ENCODE data around the gene KLHL25. TPM values are rescaled to one million over a fixed set of nuclear protein-coding genes. Genes with fewer than 3 reads are reported as not detected.

The KLHL25 gene
- total RNA-seq, 2 experiments from 2014 or later = 5.3 to 5.7 TPM

DNA sequence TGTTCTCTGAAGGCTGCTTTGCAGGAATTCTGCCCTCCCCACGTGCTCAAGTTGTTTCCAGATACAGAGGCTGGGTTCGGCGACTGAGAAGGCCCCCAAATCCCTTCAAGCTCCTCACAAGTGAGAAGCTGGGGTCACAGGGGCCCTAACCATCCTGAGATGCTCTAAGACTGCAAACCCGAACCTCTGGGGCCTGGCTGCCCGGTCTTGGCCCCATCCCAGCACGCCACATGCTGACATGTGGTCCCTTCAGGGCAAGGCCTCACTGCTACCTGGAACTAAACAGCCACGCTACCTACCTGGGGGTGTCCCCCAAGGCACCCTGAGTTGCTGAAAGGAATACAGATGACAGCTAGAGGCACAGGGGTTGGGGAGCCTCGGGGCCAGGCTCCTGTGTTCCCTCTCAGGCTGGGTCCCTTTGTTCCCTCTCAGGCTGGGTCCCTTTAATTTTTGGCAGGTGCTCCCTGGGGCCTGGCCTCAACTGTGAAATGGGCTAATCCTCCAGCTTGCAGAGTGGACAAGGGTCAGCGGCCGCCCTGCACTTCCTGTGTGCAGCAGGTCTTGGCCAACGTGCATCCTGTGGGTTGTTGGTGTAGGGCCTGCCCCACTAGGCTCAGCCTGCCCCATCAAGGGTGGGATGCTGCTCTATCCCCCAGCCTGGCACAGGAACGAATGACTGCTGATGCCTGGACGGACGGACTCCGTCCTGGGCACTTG, 32.5 kb downstream of the KLHL25 start:
- H3K4me1 Mint-ChIP-seq (ENCODE audit: low read depth) = peaks cover 5% of the 10 kb centered on the region
- ChIA-PET POLR2A (no interaction called here), CTCF (no interaction called here)
- no peak for DNase-seq
- no peak overlapping the region for H3K4me3 Mint-ChIP-seq
- intact Hi-C loops (cut with micrococcal nuclease) = no loop called here
- H3K27ac Mint-ChIP-seq = no peak overlapping the region
- no peaks in the 10 kb centered on the region for H3K36me3 Mint-ChIP-seq
- H3K27me3 Mint-ChIP-seq = no peaks in the 10 kb centered on the region
- no peaks in the 10 kb centered on the region for H3K9me3 Mint-ChIP-seq

DNA sequence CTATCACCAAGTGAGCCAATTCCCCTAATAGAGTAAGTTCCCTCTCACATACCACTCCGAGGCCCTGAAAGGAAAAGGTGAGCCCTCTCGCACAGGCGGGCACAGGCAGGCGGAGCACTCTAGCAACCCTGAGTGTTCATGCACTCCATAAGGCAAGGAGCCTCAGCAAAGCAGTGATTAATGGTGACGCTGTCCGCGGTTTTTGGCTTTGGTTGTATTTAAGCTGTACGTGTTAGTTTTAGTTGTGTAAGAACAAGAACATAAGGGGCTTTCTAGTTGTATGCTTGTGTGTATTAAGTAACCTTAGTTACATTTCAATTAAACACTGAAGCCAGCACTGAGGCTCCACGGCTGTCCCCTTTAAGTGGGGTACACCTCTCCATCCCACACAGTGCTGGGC, 33.1 kb downstream of the KLHL25 start:
- Mint-ChIP-seq H3K9me3 (no peaks in the 10 kb centered on the region), H3K27ac (no peak overlapping the region), H3K4me3 (no peak overlapping the region), H3K4me1 (ENCODE audit: low read depth) (peaks cover 4% of the 10 kb centered on the region), H3K36me3 (no peaks in the 10 kb centered on the region), H3K27me3 (no peaks in the 10 kb centered on the region)
- ChIA-PET POLR2A (no interaction called here), CTCF (no interaction called here)
- intact Hi-C loops (cut with micrococcal nuclease) = no loop called here
- no peak for DNase-seq

DNA sequence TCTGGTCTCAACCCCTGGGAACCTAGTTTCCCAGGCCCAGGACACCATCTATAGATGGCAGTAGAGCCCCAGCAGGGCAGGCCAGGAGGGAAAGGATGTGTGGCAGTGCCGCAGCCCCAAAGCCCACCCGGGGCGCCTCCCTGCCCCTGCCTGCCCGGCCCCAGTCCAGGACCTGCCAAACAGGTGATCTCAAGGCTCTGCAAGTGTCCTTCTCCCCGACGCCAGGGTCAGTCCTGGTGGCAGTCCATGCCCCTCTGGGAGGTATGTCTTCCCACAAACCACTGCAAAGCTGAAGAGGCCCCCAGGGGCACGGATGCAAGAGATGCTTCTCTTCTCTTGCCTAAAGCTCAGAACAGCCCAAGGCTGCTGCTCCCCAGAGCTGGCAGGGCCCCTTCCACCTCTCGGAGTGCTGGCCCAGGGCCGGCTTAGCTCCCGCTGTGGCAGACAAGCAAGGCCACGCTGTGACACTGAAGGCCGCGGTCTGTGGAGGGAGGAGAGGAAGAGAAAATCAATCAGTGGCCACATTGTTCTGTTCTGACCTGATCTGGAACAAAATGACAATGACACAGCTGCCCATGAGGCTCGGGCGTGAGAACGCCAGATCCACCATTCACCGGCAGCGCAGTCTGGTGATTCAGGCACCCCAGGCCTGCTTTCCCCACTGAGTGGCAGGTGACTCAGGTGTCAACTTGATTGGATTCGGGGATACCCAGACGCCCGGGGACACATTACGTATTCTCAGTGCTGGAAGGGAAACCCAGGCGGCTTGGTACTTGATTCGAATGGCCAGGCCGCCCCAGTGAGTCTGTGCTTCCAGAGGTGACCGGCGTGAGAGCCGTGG, 34.0 kb downstream of the KLHL25 start:
- ChIA-PET CTCF (no interaction called here), POLR2A (interaction anchor here (1.0 kb wide), 1 partner anchor 11 kb away, joined by 3 read pairs; no protein-coding TSS in a partner anchor)
- no peaks in the 10 kb centered on the region for H3K27me3 Mint-ChIP-seq
- H3K4me3 Mint-ChIP-seq = no peak overlapping the region
- H3K36me3 Mint-ChIP-seq = no peaks in the 10 kb centered on the region
- no peaks in the 10 kb centered on the region for H3K9me3 Mint-ChIP-seq
- intact Hi-C loops (cut with micrococcal nuclease) = no loop called here
- no peak overlapping the region for H3K27ac Mint-ChIP-seq
- no peak for DNase-seq
- H3K4me1 Mint-ChIP-seq (ENCODE audit: low read depth) = peaks cover 2% of the 10 kb centered on the region

DNA sequence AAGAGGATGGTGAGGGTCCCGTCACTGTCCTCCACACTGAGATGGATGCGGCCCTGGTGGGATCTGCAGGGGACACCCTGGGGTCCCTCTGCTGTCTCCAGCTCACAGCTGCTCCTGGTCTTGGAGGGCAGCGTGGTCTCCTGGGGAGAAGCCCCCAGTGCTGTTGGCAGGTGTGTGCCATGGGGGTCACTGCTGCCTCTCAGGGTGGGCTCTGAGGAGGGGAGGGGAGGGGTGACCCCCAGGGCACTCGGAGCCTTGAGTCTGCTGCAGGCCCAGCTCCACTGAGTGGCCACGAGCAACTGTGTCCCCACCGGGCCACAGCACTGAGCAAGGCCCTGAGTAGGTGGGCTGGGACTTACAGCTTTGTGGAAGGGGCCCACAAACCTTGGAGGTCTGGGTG, 34.7 kb downstream of the KLHL25 start:
- peaks cover 2% of the 10 kb centered on the region for H3K4me1 Mint-ChIP-seq (ENCODE audit: low read depth)
- H3K27me3 Mint-ChIP-seq = no peaks in the 10 kb centered on the region
- no peak overlapping the region for H3K4me3 Mint-ChIP-seq
- no peak for DNase-seq
- POLR2A ChIA-PET = interaction anchor here (1.0 kb wide), 1 partner anchor 10 kb away, joined by 3 read pairs; no protein-coding TSS in a partner anchor
- intact Hi-C loops (cut with micrococcal nuclease) = no loop called here
- H3K9me3 Mint-ChIP-seq = no peaks in the 10 kb centered on the region
- CTCF ChIA-PET = no interaction called here
- no peak overlapping the region for H3K27ac Mint-ChIP-seq
- H3K36me3 Mint-ChIP-seq = no peaks in the 10 kb centered on the region

- H3K27me3 Mint-ChIP-seq = no peaks in the 10 kb centered on the region
- no peak overlapping the region for H3K27ac Mint-ChIP-seq
- H3K4me1 Mint-ChIP-seq (ENCODE audit: low read depth) = no peaks in the 10 kb centered on the region
- ChIA-PET POLR2A (no interaction called here), CTCF (no interaction called here)
- intact Hi-C loops (cut with micrococcal nuclease) = no loop called here
- H3K4me3 Mint-ChIP-seq = no peak overlapping the region
- DNase-seq = no peak
- H3K36me3 Mint-ChIP-seq = no peaks in the 10 kb centered on the region
- H3K9me3 Mint-ChIP-seq = no peaks in the 10 kb centered on the region
Observed at GRCh38 chr15:85759376-85759775, 35.3 kb downstream of the KLHL25 start.

GRCh38 chr15:85758655-85758978, 36.1 kb downstream of the KLHL25 start:
- H3K4me1 Mint-ChIP-seq (ENCODE audit: low read depth) = no peaks in the 10 kb centered on the region
- no peaks in the 10 kb centered on the region for H3K36me3 Mint-ChIP-seq
- CTCF ChIA-PET = no interaction called here
- DNase-seq = no peak
- POLR2A ChIA-PET = interaction anchor here (0.5 kb wide), 1 partner anchor 151 kb away, joined by 3 read pairs; no protein-coding TSS in a partner anchor
- H3K27ac Mint-ChIP-seq = no peak overlapping the region
- no peak overlapping the region for H3K4me3 Mint-ChIP-seq
- H3K27me3 Mint-ChIP-seq = no peaks in the 10 kb centered on the region
- intact Hi-C loops (cut with micrococcal nuclease) = no loop called here
- H3K9me3 Mint-ChIP-seq = no peaks in the 10 kb centered on the region

GRCh38 chr15:85757939-85758654, 36.6 kb downstream of the KLHL25 start:
- POLR2A ChIA-PET = no interaction called here

DNA sequence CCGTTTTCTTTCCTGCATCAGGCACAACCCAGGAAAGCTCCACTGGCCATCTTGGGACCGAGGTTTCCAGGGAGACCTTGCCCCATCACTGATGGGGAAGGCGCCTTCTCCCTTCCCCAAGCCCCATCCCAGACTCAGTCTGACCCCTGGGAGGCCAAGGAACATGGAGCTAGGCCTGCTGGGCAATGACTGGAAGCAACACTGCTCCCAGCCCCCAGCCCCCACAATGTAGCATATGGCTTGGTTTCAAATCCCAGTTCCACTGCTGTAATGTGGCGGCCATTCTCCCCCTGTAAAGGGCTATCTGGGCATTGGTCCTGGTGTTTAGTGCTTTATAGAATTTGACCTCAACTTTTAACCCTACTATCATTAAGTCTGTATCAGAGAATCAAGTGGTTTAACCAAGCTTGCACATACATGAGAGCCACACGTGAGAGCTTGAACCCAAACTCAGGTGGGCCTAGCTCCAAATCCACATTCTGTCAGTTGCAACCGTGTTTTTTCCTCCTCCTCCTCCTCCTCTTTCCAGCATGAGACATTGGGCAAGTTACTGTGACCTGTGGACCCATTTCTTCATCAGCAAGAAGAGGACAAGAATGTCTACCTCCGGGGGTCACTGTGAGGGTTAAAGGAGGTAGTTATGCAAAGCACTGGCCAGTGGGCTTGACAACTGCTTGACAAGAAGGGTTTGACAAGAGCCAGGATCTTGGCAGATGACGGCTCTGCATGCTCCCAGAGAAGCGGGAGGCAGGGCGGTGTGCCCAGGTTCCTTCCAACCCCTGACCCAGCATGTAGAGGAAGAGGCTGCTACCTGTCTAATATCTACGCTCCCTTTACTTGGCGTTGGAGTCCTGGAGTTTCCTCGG, 37.4 kb downstream of the KLHL25 start:
- no peaks in the 10 kb centered on the region for H3K9me3 Mint-ChIP-seq
- H3K27ac Mint-ChIP-seq = no peak overlapping the region
- no peak overlapping the region for H3K4me3 Mint-ChIP-seq
- intact Hi-C loops (cut with micrococcal nuclease) = no loop called here
- POLR2A ChIA-PET = no interaction called here
- CTCF ChIA-PET = no interaction called here
- H3K27me3 Mint-ChIP-seq = no peaks in the 10 kb centered on the region
- H3K4me1 Mint-ChIP-seq (ENCODE audit: low read depth) = peaks cover 4% of the 10 kb centered on the region
- DNase-seq = no peak
- no peaks in the 10 kb centered on the region for H3K36me3 Mint-ChIP-seq

More at GRCh38 chr15:85757939-85758654, 36.6 kb downstream of the KLHL25 start:
- Mint-ChIP-seq H3K27me3 (no peaks in the 10 kb centered on the region), H3K27ac (no peak overlapping the region), H3K9me3 (no peaks in the 10 kb centered on the region), H3K4me3 (no peak overlapping the region), H3K36me3 (no peaks in the 10 kb centered on the region), H3K4me1 (ENCODE audit: low read depth) (no peaks in the 10 kb centered on the region)
- CTCF ChIA-PET = no interaction called here
- DNase-seq = no peak
- intact Hi-C loops (cut with micrococcal nuclease) = no loop called here

GRCh38 chr15:85756411-85757072, 38.2 kb downstream of the KLHL25 start:
- CTCF ChIA-PET = no interaction called here
- no peak overlapping the region for H3K4me3 Mint-ChIP-seq
- no peaks in the 10 kb centered on the region for H3K9me3 Mint-ChIP-seq
- POLR2A ChIA-PET = no interaction called here
- no peak overlapping the region for H3K27ac Mint-ChIP-seq
- no peaks in the 10 kb centered on the region for H3K27me3 Mint-ChIP-seq
- no peaks in the 10 kb centered on the region for H3K36me3 Mint-ChIP-seq
- intact Hi-C loops (cut with micrococcal nuclease) = no loop called here
- DNase-seq = no peak
- peaks cover 4% of the 10 kb centered on the region for H3K4me1 Mint-ChIP-seq (ENCODE audit: low read depth)

- H3K27me3 Mint-ChIP-seq = no peaks in the 10 kb centered on the region
- ChIA-PET CTCF (interaction anchor here (1.3 kb wide), 1 partner anchor 13 kb away, joined by 3 read pairs; no protein-coding TSS in a partner anchor), POLR2A (interaction anchor here (0.9 kb wide), 1 partner anchor 12 kb away, joined by 3 read pairs; no protein-coding TSS in a partner anchor)
- no peak overlapping the region for H3K4me3 Mint-ChIP-seq
- DNase-seq = no peak
- no peak overlapping the region for H3K27ac Mint-ChIP-seq
- H3K4me1 Mint-ChIP-seq (ENCODE audit: low read depth) = peaks cover 4% of the 10 kb centered on the region
- intact Hi-C loops (cut with micrococcal nuclease) = no loop called here
- no peaks in the 10 kb centered on the region for H3K36me3 Mint-ChIP-seq
- H3K9me3 Mint-ChIP-seq = no peaks in the 10 kb centered on the region
Observed at GRCh38 chr15:85755942-85756341, 38.8 kb downstream of the KLHL25 start.

GRCh38 chr15:85755471-85755870, 39.3 kb downstream of the KLHL25 start:
- Mint-ChIP-seq H3K9me3 (no peaks in the 10 kb centered on the region), H3K27ac (no peak overlapping the region), H3K4me1 (ENCODE audit: low read depth) (peaks cover 5% of the 10 kb centered on the region), H3K4me3 (no peak overlapping the region), H3K27me3 (no peaks in the 10 kb centered on the region), H3K36me3 (no peaks in the 10 kb centered on the region)
- CTCF ChIA-PET = interaction anchor here (1.3 kb wide), 1 partner anchor 12 kb away, joined by 3 read pairs; no protein-coding TSS in a partner anchor
- no peak for DNase-seq
- POLR2A ChIA-PET = interaction anchor here (0.9 kb wide), 1 partner anchor 11 kb away, joined by 3 read pairs; no protein-coding TSS in a partner anchor
- intact Hi-C loops (cut with micrococcal nuclease) = no loop called here
